AG04450 (cell line): ENCODE measurements around the gene PSMD11. TPM values are rescaled to one million over a fixed set of nuclear protein-coding genes. Genes with fewer than 3 reads are reported as not detected.

Experiments
- CTCF ChIA-PET: fragments of 300-600, 350-600 bp; formaldehyde crosslinking; extraction: SDS; loops from one replicate; lab custom pipeline; 2022; ENCODE audit warnings: antibody characterized with exemption, inconsistent platforms; lab: Charles Lee
- POLR2A ChIA-PET: fragments of 350-600 bp; formaldehyde crosslinking; extraction: SDS; loops from one replicate; lab custom pipeline; 2021; ENCODE audit warnings: antibody characterized with exemption, inconsistent platforms; lab: Yijun Ruan, JAX
- DNase-seq: peaks from one replicate; pipeline ENCODE4 v3.0.0-alpha.2; 2011; ENCODE audit warnings: low read depth, low spot score
- H3K27ac ChIP-seq: one replicate; pipeline ENCODE4 v1.5.1; 2012; ENCODE audit warnings: low read depth, low read length, control low read depth
- H3K27me3 ChIP-seq: one replicate; pipeline ENCODE4 v1.6.0; 2012; ENCODE audit warnings: low read length; ENCODE audit not compliant: control insufficient read depth, insufficient read depth
- H3K4me3 ChIP-seq: 2 replicates; pipeline ENCODE4 v1.5.1; 2011; ENCODE audit warnings: mild to moderate bottlenecking, low read depth, low read length, control low read depth
- H3K9me3 ChIP-seq: 2 replicates; pipeline ENCODE4 v1.5.1; 2012; ENCODE audit warnings: low read length; ENCODE audit not compliant: control insufficient read depth, insufficient read depth
- CTCF ChIP-seq: IDR thresholded peaks from 2 replicates; pipeline ENCODE4 v1.5.1; 2011; ENCODE audit warnings: low read depth, low read length, control low read depth, inconsistent platforms
- polyA plus RNA-seq: library from polyadenylated mRNA; depleted of rRNA; stranded (reverse); fragments of >200 nt; gene quantifications from 2 replicates; pipeline ENCODE4 v1.2.3, GENCODE V29; 2011

PSMD11 gene
- polyA plus RNA-seq, 1 experiment, result 99.0 TPM

- ChIA-PET POLR2A (no interaction called here), CTCF (no interaction called here)
- Histone ChIP-seq H3K27ac (no peak overlapping the region), H3K4me3 (no peak overlapping the region), H3K9me3 (no peaks in the 10 kb centered on the region; the same call in 1 of the 2 replicates), H3K27me3 (peaks cover 23% of the 10 kb centered on the region)
- DNase-seq, result no peak
- no peak for TF ChIP-seq CTCF
These were observed 57.7 kb downstream of the PSMD11 start for GRCh38 chr17:32502013-32502412.

GRCh38 chr17:32502710-32503109 lies 58.4 kb downstream of the PSMD11 start:
- ChIA-PET CTCF (no interaction called here), POLR2A (no interaction called here)
- no peak overlapping the region for H3K27ac ChIP-seq
- DNase-seq, result no peak
- H3K27me3 ChIP-seq, result peaks cover 19% of the 10 kb centered on the region
- no peaks in the 10 kb centered on the region; the same call in 1 of the 2 replicates for H3K9me3 ChIP-seq
- no peak overlapping the region for H3K4me3 ChIP-seq
- no peak for TF ChIP-seq CTCF

- POLR2A ChIA-PET, result no interaction called here
- no peak for TF ChIP-seq CTCF
These were observed 59.2 kb downstream of the PSMD11 start for GRCh38 chr17:32503251-32504165.

GRCh38 chr17:32504166-32504990 lies 60.1 kb downstream of the PSMD11 start:
- Histone ChIP-seq H3K4me3 (no peak overlapping the region), H3K9me3 (no peaks in the 10 kb centered on the region; the same call in 1 of the 2 replicates), H3K27ac (no peak overlapping the region), H3K27me3 (peaks cover 17% of the 10 kb centered on the region)
- POLR2A ChIA-PET, result no interaction called here
- TF ChIP-seq CTCF, result no peak
- CTCF ChIA-PET, result no interaction called here
- DNase-seq, result no peak

More at GRCh38 chr17:32503251-32504165, 59.2 kb downstream of the PSMD11 start:
- Histone ChIP-seq H3K9me3 (no peaks in the 10 kb centered on the region; the same call in 1 of the 2 replicates), H3K27ac (no peak overlapping the region), H3K4me3 (no peak overlapping the region), H3K27me3 (peaks cover 17% of the 10 kb centered on the region)
- DNase-seq, result no peak
- CTCF ChIA-PET, result no interaction called here
